ENCODE results near the gene ERMP1.
A peak's percentile ranks its signal among the peaks of the same experiment; 100 is the strongest.

ERMP1 gene

GRCh38 chr9:5851445-5851844, 18.5 kb upstream of the ERMP1 start:
- no peak for DNase-seq

DNA sequence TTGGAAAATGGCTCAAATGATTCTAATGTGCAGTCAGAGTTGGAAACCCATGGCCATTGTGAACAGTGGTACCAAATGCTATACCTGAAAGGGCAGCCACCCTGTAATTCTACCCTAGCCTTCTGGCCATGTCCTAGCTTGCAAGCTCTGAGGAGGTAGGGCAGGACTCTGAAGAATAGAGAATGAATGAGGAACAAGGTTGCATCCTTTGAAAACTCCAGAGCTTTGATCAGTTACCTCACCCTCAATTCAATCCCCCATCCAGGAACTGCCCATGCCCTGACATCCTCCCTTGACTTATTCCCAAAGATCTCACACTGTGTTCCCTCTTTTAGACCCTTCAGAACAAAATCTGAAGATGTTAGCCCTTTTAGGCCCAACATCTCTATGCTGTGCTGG, 17.8 kb upstream of the ERMP1 start:
- DNase-seq = no peak

DNA sequence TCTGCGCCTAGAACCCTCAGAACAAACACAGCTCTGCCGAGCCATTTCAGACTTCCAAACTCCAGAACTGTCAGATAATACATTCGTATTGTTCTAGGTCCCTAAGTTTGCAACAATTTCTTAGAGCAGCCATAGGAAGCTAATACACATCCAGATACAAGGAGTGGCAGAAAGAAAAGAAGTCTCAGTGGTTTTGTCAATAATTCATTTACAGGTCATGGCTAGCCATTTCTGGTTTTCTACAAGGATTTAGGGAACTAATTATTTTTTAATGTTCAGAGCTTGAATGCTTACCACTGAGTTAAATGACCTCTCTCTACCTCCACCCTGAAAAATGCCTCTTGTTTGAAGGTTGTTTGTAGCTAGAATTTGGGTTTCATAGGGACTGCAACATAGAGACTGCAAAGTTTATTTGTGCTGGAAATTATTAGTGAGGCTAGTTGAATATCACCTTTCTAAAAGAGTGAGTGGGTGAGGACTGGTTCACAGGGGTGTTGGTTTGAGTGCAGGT, 15.5 kb upstream of the ERMP1 start:
- no peak for DNase-seq

- DNase-seq = no peak
These were observed 13.6 kb upstream of the ERMP1 start for GRCh38 chr9:5846501-5846921.

GRCh38 chr9:5846096-5846495, 13.2 kb upstream of the ERMP1 start:
- no peak for DNase-seq

- no peak for DNase-seq
These were observed 12.2 kb upstream of the ERMP1 start for GRCh38 chr9:5845157-5845531.

DNA sequence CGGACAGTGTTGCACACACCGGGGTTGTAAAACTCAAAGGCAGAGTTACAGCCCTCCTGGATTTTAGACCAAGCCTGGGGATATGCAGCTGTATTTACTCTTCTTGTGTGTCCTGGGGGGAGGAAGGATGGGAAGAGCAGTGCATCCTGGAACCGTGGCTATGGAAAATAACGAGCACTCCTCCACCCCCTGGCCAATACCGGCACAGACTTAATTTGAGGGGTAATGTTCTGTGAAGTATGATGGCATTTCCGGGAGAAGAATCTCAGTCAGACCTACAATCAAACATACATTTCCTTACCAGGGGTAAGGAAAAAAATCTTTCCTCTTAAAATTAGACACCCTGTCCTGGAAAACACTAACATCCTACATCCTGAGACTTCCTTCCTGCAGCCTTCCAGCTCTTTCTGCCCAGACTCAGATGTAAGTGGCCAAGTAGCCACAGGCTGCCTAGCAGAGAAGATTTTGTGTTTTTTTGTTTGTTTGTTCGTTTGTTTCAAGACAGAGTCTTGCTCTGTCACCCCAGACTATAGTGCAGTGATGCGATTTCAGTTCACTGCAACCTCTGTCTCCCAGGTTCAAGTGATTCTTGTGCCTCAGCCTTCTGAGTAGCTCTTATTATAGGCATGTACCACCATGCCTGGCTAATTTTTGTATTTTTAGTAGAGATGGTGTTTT, 11.0 kb upstream of the ERMP1 start:
- peak; percentile 34 for DNase-seq

DNA sequence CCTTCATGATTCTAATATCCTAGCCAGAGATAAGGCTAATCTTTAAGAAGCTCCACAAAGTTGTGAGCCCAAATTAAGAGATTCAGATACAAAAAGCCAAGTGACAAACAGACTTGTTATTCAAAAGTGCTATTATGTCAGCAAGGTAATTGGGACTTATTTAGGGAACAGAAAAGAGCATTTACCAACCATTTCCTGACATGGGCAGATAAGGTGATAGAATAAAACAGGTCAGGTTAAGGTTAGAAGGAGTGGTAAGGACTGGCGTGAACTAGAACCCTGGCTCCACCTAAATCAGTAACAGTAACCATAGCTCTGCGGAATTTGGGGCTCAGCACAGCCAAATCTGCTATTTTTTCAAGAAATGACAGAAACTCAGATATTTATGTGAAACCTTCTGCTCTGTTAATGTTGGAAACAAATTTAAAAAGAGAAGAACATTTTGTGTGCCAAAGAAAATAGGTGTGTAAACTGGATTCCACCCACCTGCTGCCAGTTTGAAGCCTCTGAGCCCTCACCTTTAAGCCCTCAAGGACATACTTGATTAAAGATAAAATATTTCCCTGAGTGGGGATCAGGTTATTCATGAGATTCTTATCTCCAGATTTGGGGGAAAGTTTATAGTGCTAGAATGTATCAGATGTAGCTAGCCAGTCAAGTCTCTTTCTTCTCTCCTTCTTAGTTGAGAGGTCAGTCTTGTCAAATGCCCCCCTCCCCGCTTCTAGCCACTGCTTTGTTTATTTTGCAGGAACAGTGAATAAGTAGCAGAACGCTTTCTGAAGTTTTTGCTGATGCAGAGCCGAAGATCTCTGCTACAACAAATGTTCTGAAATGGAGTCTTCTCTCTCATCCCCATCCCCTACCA, 10.2 kb upstream of the ERMP1 start:
- no peak for DNase-seq

- no peak for DNase-seq
These were observed 9.1 kb upstream of the ERMP1 start for GRCh38 chr9:5841771-5842573.

GRCh38 chr9:5840788-5841187, 7.9 kb upstream of the ERMP1 start:
- no peak for DNase-seq

- no peak for DNase-seq
These were observed 6.6 kb upstream of the ERMP1 start for GRCh38 chr9:5839572-5839902.

- DNase-seq = no peak
These were observed 6.1 kb upstream of the ERMP1 start for GRCh38 chr9:5838884-5839571.

GRCh38 chr9:5835808-5836207, 2.9 kb upstream of the ERMP1 start:
- DNase-seq = no peak

- DNase-seq = no peak
These were observed 1.3 kb upstream of the ERMP1 start for GRCh38 chr9:5834214-5834613.

DNA sequence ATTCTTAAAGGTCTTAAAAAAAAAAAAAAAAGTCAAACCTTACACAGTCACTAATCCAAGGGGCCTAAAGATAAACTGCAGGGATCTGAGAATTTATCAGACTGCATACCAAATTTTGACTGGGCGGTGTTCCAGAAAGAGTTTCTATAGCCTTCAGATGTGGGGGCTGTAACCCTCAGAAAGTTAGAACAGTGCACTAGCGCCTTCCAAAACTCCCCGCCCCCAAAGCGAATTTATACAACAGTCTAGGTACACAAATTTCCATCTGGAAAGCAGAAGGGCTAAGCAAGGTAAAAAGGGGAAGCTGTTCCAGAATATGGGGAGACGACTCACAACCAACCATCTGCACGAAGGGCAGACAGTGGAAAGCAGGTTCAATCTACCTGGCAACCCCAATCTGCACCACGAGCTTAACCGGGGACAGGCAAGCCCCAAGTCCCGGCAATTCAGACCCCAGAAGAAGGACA, 813 bp downstream of the ERMP1 start:
- peak; percentile 44 for DNase-seq

GRCh38 chr9:5825895-5826622, 6.9 kb downstream of the ERMP1 start:
- no peak for DNase-seq

GRCh38 chr9:5825223-5825622, 7.7 kb downstream of the ERMP1 start:
- no peak for DNase-seq

DNA sequence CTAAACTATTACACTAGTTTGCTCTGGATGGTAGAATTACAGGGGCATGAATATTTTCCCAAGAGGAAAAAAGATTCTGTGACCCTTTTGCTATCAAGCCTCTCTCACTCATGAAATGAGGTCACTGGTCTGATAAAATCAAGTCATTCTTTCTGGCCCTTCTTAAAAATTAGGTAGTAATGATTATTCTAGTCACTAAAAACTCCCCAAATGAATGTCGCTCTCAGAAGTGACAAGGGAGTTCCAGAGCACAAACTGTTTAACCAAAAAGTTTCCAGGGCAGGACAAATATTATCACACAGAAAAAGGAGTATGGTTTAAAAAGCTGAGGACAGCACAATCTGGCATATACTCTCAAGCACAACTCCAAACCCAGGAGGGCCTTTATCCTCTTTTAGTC, 12.5 kb downstream of the ERMP1 start:
- no peak for DNase-seq

DNA sequence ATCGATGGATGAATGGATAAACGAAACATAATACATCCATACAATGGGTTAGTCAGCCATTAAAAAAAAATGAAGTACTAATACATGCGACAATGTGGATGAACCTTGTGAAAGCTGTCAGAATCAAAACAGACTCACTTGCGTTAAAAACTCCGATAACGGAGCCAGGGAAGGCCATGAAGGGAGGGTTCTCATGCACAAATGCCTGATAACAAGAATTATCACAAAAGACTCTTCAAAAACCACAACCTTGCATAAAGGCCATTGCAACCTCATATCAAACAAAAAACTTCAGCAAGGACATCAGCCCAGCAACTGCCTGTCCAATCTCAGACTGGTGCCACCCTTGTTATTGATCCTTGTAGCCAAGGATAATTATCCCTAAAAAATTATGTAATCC, 13.7 kb downstream of the ERMP1 start:
- no peak for DNase-seq

- DNase-seq = no peak
These were observed 14.3 kb downstream of the ERMP1 start for GRCh38 chr9:5818424-5819142.

GRCh38 chr9:5817862-5818261, 15.1 kb downstream of the ERMP1 start:
- DNase-seq = no peak
